ENCODE measurements around the gene ZDHHC12. TPM values are rescaled to one million over a fixed set of nuclear protein-coding genes. Genes with fewer than 3 reads are reported as not detected.

The ZDHHC12 gene
- total and polyA plus RNA-seq, 2 of the 13 experiments (the other 11 are each of a cell fraction or from before 2014, with no cell fraction given), result 25.4 to 28.0 TPM

GRCh38 chr9:128684065-128684324, 39.9 kb downstream of the ZDHHC12 start (continued):
- TF ChIP-seq SIX1 (CRISPR knock-in tag; IDR thresholded peaks at IDR 0.05; ENCODE audit: borderline replicate concordance) (no peak), E2F5 (CRISPR knock-in tag; conservative IDR thresholded peaks at IDR 0.05) (no peak), BRD4 (CRISPR knock-in tag; IDR thresholded peaks at IDR 0.05) (0 out of 2 replicates have a peak, but pooled peaks have one; percentile 2), GPN1 (CRISPR knock-in tag; IDR thresholded peaks at IDR 0.05; ENCODE audit: borderline replicate concordance) (no peak), SNRNP70 (IDR thresholded peaks at IDR 0.05; ENCODE audit: low read depth, low read length) (no peak)

- Histone ChIP-seq H3K4me2 (ENCODE audit: low read depth, low read length) (peak overlapping the region; percentile 95), H3K27ac (ENCODE audit: extremely low read length, insufficient read depth, low read length) (peak overlapping the region; percentile 73), H3K9ac (ENCODE audit: insufficient read depth, low read depth, low read length) (peak overlapping the region; percentile 87), H3K9me3 (ENCODE audit: low read length) (no peaks in the 10 kb centered on the region), H2AFZ (ENCODE audit: low read length) (no peak overlapping the region), H3K4me1 (ENCODE audit: insufficient read depth, low read length) (peaks cover 53% of the 10 kb centered on the region), H4K20me1 (ENCODE audit: insufficient read depth, low read length) (no peaks in the 10 kb centered on the region), H3K36me3 (replicated peaks in 1 of 2; ENCODE audit: control insufficient read depth in 1 of 2, insufficient read depth in 2 of 2, low read length in 2 of 2) (no peaks in the 10 kb centered on the region), H3K27me3 (ENCODE audit: control insufficient read depth in 1 of 2, insufficient read depth in 2 of 2, low read length in 2 of 2) (no peaks in the 10 kb centered on the region; a peak in 1 of 5 replicates), H3K79me2 (ENCODE audit: insufficient read depth, low read length) (peaks cover 7% of the 10 kb centered on the region), H3K4me3 (replicated peaks in 1 of 3; ENCODE audit: insufficient read depth in 1 of 3, low read depth in 2 of 3, low read length in 3 of 3) (peak overlapping the region; percentile 60 to 83 (median 67))
- BruUV-seq (replicated peaks), result TSS peak; percentile 78
- ChIA-PET CTCF (ENCODE audit: low intra/inter-chr PET ratio, low total read pairs) (no interaction called here), POLR2A (interaction anchor here (0.7 to 5.0 kb wide), 15 partner anchors 9 to 786 kb away, joined by 3 to 33 read pairs (median 6); partner anchors contain the start of genes DYNC2I2, ENDOG, PKN3 and ZDHHC12)
- intact Hi-C loops (cut with micrococcal nuclease; ENCODE audit: unreplicated experiment), result no loop called here
- 36% methylated on average over 9 of the region's 21 CpGs for WGBS (ENCODE audit: low lambda C conversion rate)
- ATAC-seq (peak; percentile 12; the same call in 1 of the 3 replicates), DNase-seq (ENCODE audit: low spot score) (no peak), FAIRE-seq (no peak)
- in situ Hi-C loops (cut with HindIII; ENCODE audit: extremely low pct_ligation_motif_present, low pct_unique_long_range_greater_than_20kb), result no loop called here
- TF ChIP-seq KLF13 (CRISPR knock-in tag; IDR thresholded peaks at IDR 0.05), result no peak
- 0 out of 2 replicates have a peak, but pooled peaks have one; percentile 24 for TF ChIP-seq CEBPG (CRISPR knock-in tag; IDR thresholded peaks at IDR 0.05)
- TF ChIP-seq CAMTA2 (CRISPR knock-in tag; IDR thresholded peaks at IDR 0.05; ENCODE audit: borderline replicate concordance), result no peak
- no peak for TF ChIP-seq XRCC5 (optimal IDR thresholded peaks at IDR 0.05; ENCODE audit: low read length)
- no peak for TF ChIP-seq ZNF282 (IDR thresholded peaks at IDR 0.05; ENCODE audit: partially characterized antibody)
- 0 out of 2 replicates have a peak, but pooled peaks have one; percentile 3 for TF ChIP-seq ZNF546 (CRISPR knock-in tag; conservative IDR thresholded peaks at IDR 0.05)
- no peak for TF ChIP-seq MIER2 (CRISPR knock-in tag; IDR thresholded peaks at IDR 0.05)
- no peak for TF ChIP-seq ZNF136 (CRISPR knock-in tag; IDR thresholded peaks at IDR 0.05; ENCODE audit: low read depth)
- TF ChIP-seq ZNF574 (CRISPR knock-in tag; IDR thresholded peaks at IDR 0.05), result 0 out of 2 replicates have a peak, but pooled peaks have one; percentile 11
- TF ChIP-seq ZNF558 (CRISPR knock-in tag; IDR thresholded peaks at IDR 0.05; ENCODE audit: borderline replicate concordance), result 0 out of 2 replicates have a peak, but pooled peaks have one; percentile 38
- peak; percentile 36; the same call in 1 of the 2 replicates for TF ChIP-seq MYC (CRISPR knock-in tag; IDR thresholded peaks at IDR 0.05; ENCODE audit: borderline replicate concordance)
- TF ChIP-seq FIP1L1 (IDR thresholded peaks at IDR 0.05; ENCODE audit: borderline replicate concordance, insufficient read depth, low read depth, low read length), result no peak
- TF ChIP-seq ETV5 (CRISPR knock-in tag; IDR thresholded peaks at IDR 0.05; ENCODE audit: borderline replicate concordance), result 0 out of 2 replicates have a peak, but pooled peaks have one; percentile 37
- TF ChIP-seq SOX13 (IDR thresholded peaks at IDR 0.05), result no peak
- TF ChIP-seq SOX13 (CRISPR knock-in tag; conservative IDR thresholded peaks at IDR 0.05 in 1 of 2, IDR thresholded peaks at IDR 0.05 in 1 of 2), result no peak
- 0 out of 2 replicates have a peak, but pooled peaks have one; percentile 3 for TF ChIP-seq BRD4 (CRISPR knock-in tag; IDR thresholded peaks at IDR 0.05)
- TF ChIP-seq DMAP1 (CRISPR knock-in tag; IDR thresholded peaks at IDR 0.05), result no peak; the same call in 1 of the 2 replicates
These were observed 40.4 kb downstream of the ZDHHC12 start for GRCh38 chr9:128683340-128684064.

Measured in HepG2 (cell line).